ENCODE data around the gene CMBL. TPM values are rescaled to one million over a fixed set of nuclear protein-coding genes. Genes with fewer than 3 reads are reported as not detected.
"Not testable (repeated sequence)": the region's sequence is repeated elsewhere in the genome, so short reads cannot be mapped to it uniquely, and the experiment has no call there.

The CMBL gene
- total RNA-seq, 1 donor: 9.0 TPM

DNA sequence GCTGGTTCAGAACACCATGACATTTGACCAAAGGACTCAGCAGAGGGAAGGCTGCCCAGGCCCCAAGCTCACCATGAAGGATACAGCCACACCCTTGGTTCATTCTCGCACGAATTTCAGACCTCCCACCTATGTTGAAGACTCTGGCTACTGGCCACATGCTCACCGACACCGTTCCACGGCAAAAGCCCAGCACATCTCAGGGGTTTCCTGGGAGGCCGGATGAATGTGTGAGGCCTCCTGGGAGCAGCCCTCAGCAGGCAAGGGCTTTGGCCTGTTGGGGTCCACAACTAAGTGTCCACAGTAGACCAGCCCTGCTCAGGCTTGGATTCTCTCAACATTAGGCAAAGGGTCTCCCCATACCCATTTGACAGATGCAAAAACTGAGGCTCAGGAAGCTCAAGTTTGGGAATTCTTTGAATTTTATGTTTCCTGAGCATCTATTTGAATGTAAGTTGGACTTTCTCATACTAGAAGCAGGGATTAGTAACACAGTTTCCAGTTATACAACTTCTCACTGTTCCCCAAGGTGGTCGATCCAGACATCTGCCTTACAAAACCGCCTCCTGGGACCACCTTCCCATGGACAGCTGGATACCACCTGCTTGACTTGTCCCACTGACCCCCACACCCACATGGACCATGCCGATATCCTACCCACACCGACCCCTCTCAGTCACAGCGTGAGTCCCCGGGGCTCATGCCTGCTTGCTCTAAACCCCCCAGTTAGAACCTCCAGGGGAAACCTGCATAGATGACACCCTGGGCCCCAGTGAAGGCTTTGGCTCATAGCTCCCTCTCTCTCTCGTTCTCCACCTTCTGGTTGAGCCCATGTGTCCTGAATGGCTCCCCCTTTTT is 29.7 kb downstream of the CMBL start:
- TF ChIP-seq, protein P1, sequence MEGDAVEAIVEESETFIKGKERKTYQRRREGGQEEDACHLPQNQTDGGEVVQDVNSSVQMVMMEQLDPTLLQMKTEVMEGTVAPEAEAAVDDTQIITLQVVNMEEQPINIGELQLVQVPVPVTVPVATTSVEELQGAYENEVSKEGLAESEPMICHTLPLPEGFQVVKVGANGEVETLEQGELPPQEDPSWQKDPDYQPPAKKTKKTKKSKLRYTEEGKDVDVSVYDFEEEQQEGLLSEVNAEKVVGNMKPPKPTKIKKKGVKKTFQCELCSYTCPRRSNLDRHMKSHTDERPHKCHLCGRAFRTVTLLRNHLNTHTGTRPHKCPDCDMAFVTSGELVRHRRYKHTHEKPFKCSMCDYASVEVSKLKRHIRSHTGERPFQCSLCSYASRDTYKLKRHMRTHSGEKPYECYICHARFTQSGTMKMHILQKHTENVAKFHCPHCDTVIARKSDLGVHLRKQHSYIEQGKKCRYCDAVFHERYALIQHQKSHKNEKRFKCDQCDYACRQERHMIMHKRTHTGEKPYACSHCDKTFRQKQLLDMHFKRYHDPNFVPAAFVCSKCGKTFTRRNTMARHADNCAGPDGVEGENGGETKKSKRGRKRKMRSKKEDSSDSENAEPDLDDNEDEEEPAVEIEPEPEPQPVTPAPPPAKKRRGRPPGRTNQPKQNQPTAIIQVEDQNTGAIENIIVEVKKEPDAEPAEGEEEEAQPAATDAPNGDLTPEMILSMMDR (IDR thresholded peaks at IDR 0.05; ENCODE audit: extremely low read depth, low read depth, low read length): no peak
- DNase-seq (ENCODE audit: insufficient read length, low spot score, missing footprints): no peak
- H3K27me3 ChIP-seq (ENCODE audit: insufficient read depth, low read length): no peaks in the 10 kb centered on the region
- no peak overlapping the region for H2AFZ ChIP-seq (ENCODE audit: low read length)
- no peak overlapping the region for H3K27ac ChIP-seq (ENCODE audit: low read depth, low read length)
- H3K79me2 ChIP-seq (ENCODE audit: insufficient read depth, low read length): no peaks in the 10 kb centered on the region
- no peaks in the 10 kb centered on the region for H3K4me1 ChIP-seq (ENCODE audit: insufficient read depth, low read length)
- no peak overlapping the region for H3K4me2 ChIP-seq (ENCODE audit: insufficient read depth, low read length)
- H4K20me1 ChIP-seq (ENCODE audit: insufficient read depth, low read length): no peaks in the 10 kb centered on the region
- H3K36me3 ChIP-seq (ENCODE audit: insufficient read depth, low read length): no peaks in the 10 kb centered on the region
- H3K4me3 ChIP-seq (ENCODE audit: insufficient read depth, low read length): no peak overlapping the region
- H3K9me3 ChIP-seq (ENCODE audit: low read depth, low read length): no peaks in the 10 kb centered on the region

DNA sequence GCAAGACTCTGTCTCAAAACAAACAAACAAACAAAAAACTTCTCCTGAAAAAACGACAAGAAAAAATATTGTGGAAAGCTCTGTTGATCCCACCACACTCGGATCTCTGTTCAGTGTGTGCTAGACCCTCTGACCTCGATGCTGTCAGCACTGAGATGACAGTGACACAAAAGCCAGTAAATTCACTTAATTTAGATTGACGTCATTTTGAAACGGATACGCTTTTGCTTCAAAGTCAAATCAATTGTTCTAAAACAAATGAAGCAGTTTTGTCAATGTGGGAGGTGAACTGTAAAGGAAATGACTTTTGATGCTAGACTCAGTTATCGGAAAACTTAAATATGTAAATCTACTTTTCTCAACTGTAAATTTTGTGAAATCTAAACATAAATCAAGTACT is 31.0 kb downstream of the CMBL start:
- Histone ChIP-seq H3K4me3 (ENCODE audit: insufficient read depth, low read length) (no peak overlapping the region), H3K4me1 (ENCODE audit: insufficient read depth, low read length) (no peaks in the 10 kb centered on the region), H4K20me1 (ENCODE audit: insufficient read depth, low read length) (no peaks in the 10 kb centered on the region), H2AFZ (ENCODE audit: low read length) (no peak overlapping the region), H3K27me3 (ENCODE audit: insufficient read depth, low read length) (no peaks in the 10 kb centered on the region), H3K27ac (ENCODE audit: low read depth, low read length) (no peak overlapping the region), H3K9me3 (ENCODE audit: low read depth, low read length) (no peaks in the 10 kb centered on the region), H3K4me2 (ENCODE audit: insufficient read depth, low read length) (no peak overlapping the region), H3K36me3 (ENCODE audit: insufficient read depth, low read length) (no peaks in the 10 kb centered on the region), H3K79me2 (ENCODE audit: insufficient read depth, low read length) (no peaks in the 10 kb centered on the region)
- TF ChIP-seq, protein P1 (IDR thresholded peaks at IDR 0.05; ENCODE audit: extremely low read depth, low read depth, low read length): no peak
- DNase-seq (ENCODE audit: insufficient read length, low spot score, missing footprints): no peak

DNA sequence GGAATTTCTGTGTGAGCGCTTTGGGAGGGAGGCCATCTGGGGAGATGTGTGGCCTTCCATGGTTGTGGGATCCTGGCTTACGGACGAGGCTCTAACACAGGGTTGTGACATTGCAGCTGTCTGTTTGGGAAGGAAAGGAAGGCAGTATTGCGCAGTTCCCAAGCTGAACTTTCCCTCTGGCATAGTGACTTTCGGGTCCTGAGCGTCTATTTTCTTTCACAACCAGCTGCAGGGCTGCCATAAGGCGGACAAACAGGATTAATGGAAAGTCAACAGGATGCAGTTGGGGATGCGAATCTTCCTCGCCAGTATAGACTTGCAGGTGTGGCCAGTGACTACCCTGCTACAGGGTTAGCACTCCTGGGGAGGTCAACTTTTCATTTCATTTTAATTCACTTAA is 31.7 kb downstream of the CMBL start:
- no peak overlapping the region for H3K27ac ChIP-seq (ENCODE audit: low read depth, low read length)
- no peak overlapping the region for H3K4me3 ChIP-seq (ENCODE audit: insufficient read depth, low read length)
- no peak for DNase-seq (ENCODE audit: insufficient read length, low spot score, missing footprints)
- no peak overlapping the region for H2AFZ ChIP-seq (ENCODE audit: low read length)
- no peaks in the 10 kb centered on the region for H3K9me3 ChIP-seq (ENCODE audit: low read depth, low read length)
- no peaks in the 10 kb centered on the region for H3K36me3 ChIP-seq (ENCODE audit: insufficient read depth, low read length)
- H3K4me1 ChIP-seq (ENCODE audit: insufficient read depth, low read length): no peaks in the 10 kb centered on the region
- no peaks in the 10 kb centered on the region for H3K79me2 ChIP-seq (ENCODE audit: insufficient read depth, low read length)
- H3K4me2 ChIP-seq (ENCODE audit: insufficient read depth, low read length): no peak overlapping the region
- H3K27me3 ChIP-seq (ENCODE audit: insufficient read depth, low read length): no peaks in the 10 kb centered on the region
- no peaks in the 10 kb centered on the region for H4K20me1 ChIP-seq (ENCODE audit: insufficient read depth, low read length)
- TF ChIP-seq, protein P1 (IDR thresholded peaks at IDR 0.05; ENCODE audit: extremely low read depth, low read depth, low read length): no peak

DNA sequence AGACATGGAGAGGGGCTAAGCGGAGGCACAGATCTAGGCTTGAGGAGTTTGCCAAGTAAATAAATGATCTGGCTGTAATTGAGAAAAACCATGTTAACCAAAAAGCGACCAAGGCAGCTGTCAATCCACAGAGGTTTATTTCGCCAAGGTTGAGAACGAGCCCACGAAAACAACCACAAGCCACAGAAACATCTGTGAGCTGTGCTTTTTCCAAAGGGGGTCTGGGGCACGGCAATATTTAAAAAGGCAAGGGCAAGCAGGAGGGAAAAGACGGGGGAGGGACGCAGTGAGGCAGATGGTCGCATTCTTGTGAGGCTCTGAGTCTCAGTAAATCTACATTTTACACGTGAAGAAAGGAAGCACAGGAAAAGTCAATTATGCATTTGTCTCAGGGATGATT is 32.2 kb downstream of the CMBL start:
- TF ChIP-seq, protein P1 (IDR thresholded peaks at IDR 0.05; ENCODE audit: extremely low read depth, low read depth, low read length): no peak
- Histone ChIP-seq H3K27ac (ENCODE audit: low read depth, low read length) (no peak overlapping the region), H3K4me2 (ENCODE audit: insufficient read depth, low read length) (no peak overlapping the region), H3K4me3 (ENCODE audit: insufficient read depth, low read length) (no peak overlapping the region), H3K79me2 (ENCODE audit: insufficient read depth, low read length) (no peaks in the 10 kb centered on the region), H3K9me3 (ENCODE audit: low read depth, low read length) (no peaks in the 10 kb centered on the region), H3K27me3 (ENCODE audit: insufficient read depth, low read length) (no peaks in the 10 kb centered on the region), H3K36me3 (ENCODE audit: insufficient read depth, low read length) (no peaks in the 10 kb centered on the region), H4K20me1 (ENCODE audit: insufficient read depth, low read length) (no peaks in the 10 kb centered on the region), H3K4me1 (ENCODE audit: insufficient read depth, low read length) (no peaks in the 10 kb centered on the region), H2AFZ (ENCODE audit: low read length) (no peak overlapping the region)
- DNase-seq (ENCODE audit: insufficient read length, low spot score, missing footprints): no peak

DNA sequence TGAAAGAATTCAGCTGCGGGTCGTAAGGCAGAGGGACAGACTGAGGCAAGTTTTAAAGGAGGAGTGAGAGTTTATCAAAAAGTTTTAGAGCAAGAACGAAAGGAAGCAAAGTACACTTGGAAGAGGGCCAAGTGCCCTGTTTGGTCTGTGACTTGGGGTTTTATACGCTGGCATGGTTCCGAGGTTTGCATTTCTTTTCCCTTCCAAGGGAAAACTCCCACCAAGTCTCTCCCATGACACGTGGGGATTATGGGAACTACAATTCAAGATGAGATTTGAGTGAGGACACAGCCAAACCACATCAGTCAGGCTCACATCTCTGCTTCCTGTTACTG is 34.9 kb downstream of the CMBL start:
- H2AFZ ChIP-seq (ENCODE audit: low read length); H3K4me2 ChIP-seq (ENCODE audit: insufficient read depth, low read length); H3K4me1 ChIP-seq (ENCODE audit: insufficient read depth, low read length); H3K79me2 ChIP-seq (ENCODE audit: insufficient read depth, low read length); DNase-seq (ENCODE audit: insufficient read length, low spot score, missing footprints); H3K36me3 ChIP-seq (ENCODE audit: insufficient read depth, low read length); H4K20me1 ChIP-seq (ENCODE audit: insufficient read depth, low read length); H3K9me3 ChIP-seq (ENCODE audit: low read depth, low read length); H3K27ac ChIP-seq (ENCODE audit: low read depth, low read length); H3K27me3 ChIP-seq (ENCODE audit: insufficient read depth, low read length); H3K4me3 ChIP-seq (ENCODE audit: insufficient read depth, low read length): not testable (repeated sequence)

Data from osteoblast (primary cell).